HFFc6 (cell line): ENCODE results near the gene OR8G5. TPM values are rescaled to one million over a fixed set of nuclear protein-coding genes. Genes with fewer than 3 reads are reported as not detected.

Experiments
- DNase-seq: peaks from one replicate; pipeline ENCODE4 v3.0.0-alpha.2; 2018
- H3K27ac Mint-ChIP-seq: 2 replicates; pipeline ENCODE4 v1.8.0; 2020; ENCODE audit warnings: mild to moderate bottlenecking, mixed read lengths
- H3K27me3 Mint-ChIP-seq: 2 replicates; pipeline ENCODE4 v1.8.0; 2021; ENCODE audit warnings: mild to moderate bottlenecking, moderate library complexity, mixed read lengths; ENCODE audit not compliant: insufficient read depth
- H3K36me3 Mint-ChIP-seq: 2 replicates; pipeline ENCODE4 v1.8.0; 2021; ENCODE audit warnings: low read depth, mixed read lengths
- H3K4me1 Mint-ChIP-seq: 2 replicates; pipeline ENCODE4 v1.8.0; 2020; ENCODE audit warnings: low read depth, mixed read lengths
- H3K4me3 Mint-ChIP-seq: 2 replicates; pipeline ENCODE4 v1.8.0; 2020; ENCODE audit warnings: mild to moderate bottlenecking, moderate library complexity, mixed read lengths
- H3K9me3 Mint-ChIP-seq: 2 replicates; pipeline ENCODE4 v1.8.0; 2020; ENCODE audit warnings: mild to moderate bottlenecking, mixed read lengths
- total RNA-seq, 6 experiments: library from RNA; stranded (reverse); fragmentation: NEBNext Ultra II Directional; extraction: Animal tissue kit (Norgen Biotek cat#: 25700); gene quantifications; 2 replicates in 1 of 6; 3 replicates in 5 of 6; pipeline ENCODE4 v1.2.3, GENCODE V29; 2021
- TF ChIP-seq, protein P1 (sequence below): fragments of 200-600 bp; sonication (generic); IDR thresholded peaks from 2 replicates; pipeline ENCODE4 v1.5.0; 2021; ENCODE audit warnings: antibody characterized with exemption, mild to moderate bottlenecking

OR8G5 gene
- total RNA-seq, 6 experiments from 2014 or later = not detected

DNA sequence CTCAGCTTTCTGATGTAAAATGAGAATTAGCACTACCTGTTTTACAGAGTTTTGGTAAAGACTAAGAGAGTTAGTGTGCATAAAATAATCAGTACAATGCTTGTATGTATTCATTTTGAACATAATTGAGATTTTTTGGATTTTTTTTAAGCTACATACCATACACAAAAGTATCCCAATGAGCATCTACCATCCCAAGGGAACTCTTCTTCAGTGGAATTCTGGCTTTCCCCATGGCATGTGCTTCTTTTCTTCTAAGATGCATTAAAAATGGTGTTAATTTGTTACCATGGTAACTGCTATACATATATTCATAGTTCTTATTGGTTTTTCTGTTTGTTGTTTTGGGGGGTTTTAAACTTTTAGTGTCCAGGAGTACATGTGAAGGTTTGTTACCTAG is 39.8 kb downstream of the OR8G5 start:
- TF ChIP-seq, protein P1, sequence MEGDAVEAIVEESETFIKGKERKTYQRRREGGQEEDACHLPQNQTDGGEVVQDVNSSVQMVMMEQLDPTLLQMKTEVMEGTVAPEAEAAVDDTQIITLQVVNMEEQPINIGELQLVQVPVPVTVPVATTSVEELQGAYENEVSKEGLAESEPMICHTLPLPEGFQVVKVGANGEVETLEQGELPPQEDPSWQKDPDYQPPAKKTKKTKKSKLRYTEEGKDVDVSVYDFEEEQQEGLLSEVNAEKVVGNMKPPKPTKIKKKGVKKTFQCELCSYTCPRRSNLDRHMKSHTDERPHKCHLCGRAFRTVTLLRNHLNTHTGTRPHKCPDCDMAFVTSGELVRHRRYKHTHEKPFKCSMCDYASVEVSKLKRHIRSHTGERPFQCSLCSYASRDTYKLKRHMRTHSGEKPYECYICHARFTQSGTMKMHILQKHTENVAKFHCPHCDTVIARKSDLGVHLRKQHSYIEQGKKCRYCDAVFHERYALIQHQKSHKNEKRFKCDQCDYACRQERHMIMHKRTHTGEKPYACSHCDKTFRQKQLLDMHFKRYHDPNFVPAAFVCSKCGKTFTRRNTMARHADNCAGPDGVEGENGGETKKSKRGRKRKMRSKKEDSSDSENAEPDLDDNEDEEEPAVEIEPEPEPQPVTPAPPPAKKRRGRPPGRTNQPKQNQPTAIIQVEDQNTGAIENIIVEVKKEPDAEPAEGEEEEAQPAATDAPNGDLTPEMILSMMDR = no peak
- no peak overlapping the region for H3K4me3 Mint-ChIP-seq
- H3K27me3 Mint-ChIP-seq = no peaks in the 10 kb centered on the region
- H3K4me1 Mint-ChIP-seq = no peaks in the 10 kb centered on the region
- peaks cover 23% of the 10 kb centered on the region for H3K9me3 Mint-ChIP-seq
- no peaks in the 10 kb centered on the region for H3K36me3 Mint-ChIP-seq
- DNase-seq = no peak
- no peak overlapping the region for H3K27ac Mint-ChIP-seq

DNA sequence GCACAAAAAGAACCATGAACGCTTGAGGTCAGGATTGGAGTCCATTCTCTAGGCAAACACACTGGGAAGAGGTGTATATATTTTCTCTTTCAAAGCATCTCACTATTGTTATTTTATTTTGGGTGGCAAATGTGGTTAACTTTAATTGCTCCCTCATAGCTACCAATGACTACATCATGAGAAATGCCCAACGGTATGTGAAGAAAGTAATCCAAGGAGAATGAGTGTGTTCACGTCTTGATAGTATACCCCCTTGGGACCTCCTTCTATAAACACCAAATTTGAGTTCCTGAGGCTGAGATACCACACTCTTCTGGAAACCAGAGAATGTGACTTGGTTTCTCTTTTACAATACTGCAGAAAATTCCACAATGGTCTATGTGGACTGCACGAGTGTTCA is 41.7 kb downstream of the OR8G5 start:
- H3K27me3 Mint-ChIP-seq = no peaks in the 10 kb centered on the region
- no peak for DNase-seq
- TF ChIP-seq, protein P1 = no peak
- H3K9me3 Mint-ChIP-seq = peaks cover 11% of the 10 kb centered on the region
- no peak overlapping the region for H3K4me3 Mint-ChIP-seq
- H3K27ac Mint-ChIP-seq = no peak overlapping the region
- H3K4me1 Mint-ChIP-seq = no peaks in the 10 kb centered on the region
- no peaks in the 10 kb centered on the region for H3K36me3 Mint-ChIP-seq

DNA sequence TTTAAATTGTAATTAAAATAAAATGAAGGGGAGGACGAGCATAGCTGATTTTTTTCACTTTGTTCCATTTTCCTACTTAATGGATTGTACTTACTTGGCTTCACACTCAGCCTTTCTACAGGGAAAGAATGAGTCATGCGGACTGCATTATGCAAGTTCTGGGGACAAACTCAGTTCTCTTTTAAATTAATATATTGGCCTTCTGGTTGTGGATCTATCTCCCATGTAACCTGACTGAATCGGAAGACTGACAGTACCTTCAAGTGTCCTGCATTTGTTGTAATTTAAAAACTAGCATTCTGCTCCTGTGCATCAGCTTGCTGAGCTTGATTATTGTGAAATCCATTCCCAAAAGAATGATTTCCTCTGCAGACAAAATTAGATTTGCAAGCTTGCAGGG is 45.4 kb downstream of the OR8G5 start:
- Mint-ChIP-seq H3K36me3 (no peaks in the 10 kb centered on the region), H3K9me3 (peaks cover 11% of the 10 kb centered on the region), H3K4me3 (no peak overlapping the region), H3K27me3 (no peaks in the 10 kb centered on the region), H3K4me1 (no peaks in the 10 kb centered on the region), H3K27ac (no peak overlapping the region)
- no peak for DNase-seq
- TF ChIP-seq, protein P1 = no peak

DNA sequence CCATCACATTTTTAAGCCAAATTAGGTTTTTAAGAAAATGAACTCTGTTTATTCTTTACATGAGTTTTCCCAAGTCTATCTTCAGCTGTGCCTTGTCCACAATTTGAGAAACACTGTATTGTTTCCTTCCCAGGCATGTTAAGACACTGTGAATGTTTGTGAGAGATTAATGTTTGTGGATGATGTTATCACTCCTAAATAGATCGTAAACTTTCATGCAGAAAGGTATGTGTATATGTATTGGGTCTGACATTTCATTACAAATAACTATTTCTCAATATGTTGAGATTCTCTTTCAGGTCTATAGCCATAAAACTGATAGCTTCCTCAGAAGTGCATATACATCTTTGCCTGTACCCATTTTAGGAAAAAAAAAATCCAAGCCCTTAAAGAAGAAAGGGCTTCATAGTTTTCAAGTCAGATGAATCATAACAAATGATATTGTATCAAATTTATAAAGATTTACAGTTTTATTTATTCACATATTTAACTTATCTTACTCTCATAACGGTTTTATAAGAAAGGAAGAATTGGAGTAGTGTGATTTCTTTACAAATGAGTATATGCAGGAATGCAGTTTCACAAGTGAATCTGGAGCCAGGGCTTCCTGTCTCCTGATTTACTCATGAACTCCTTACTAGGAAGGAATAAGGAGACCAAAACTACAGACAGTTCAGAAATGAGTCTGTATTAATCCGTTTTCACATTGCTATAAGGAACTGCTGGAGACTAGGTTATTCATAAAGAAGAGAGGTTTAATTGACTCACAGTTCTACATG is 46.4 kb downstream of the OR8G5 start:
- Mint-ChIP-seq H3K9me3 (peaks cover 16% of the 10 kb centered on the region), H3K27me3 (no peaks in the 10 kb centered on the region), H3K27ac (no peak overlapping the region), H3K36me3 (no peaks in the 10 kb centered on the region), H3K4me3 (no peak overlapping the region), H3K4me1 (no peaks in the 10 kb centered on the region)
- no peak for DNase-seq
- TF ChIP-seq, protein P1 = no peak

DNA sequence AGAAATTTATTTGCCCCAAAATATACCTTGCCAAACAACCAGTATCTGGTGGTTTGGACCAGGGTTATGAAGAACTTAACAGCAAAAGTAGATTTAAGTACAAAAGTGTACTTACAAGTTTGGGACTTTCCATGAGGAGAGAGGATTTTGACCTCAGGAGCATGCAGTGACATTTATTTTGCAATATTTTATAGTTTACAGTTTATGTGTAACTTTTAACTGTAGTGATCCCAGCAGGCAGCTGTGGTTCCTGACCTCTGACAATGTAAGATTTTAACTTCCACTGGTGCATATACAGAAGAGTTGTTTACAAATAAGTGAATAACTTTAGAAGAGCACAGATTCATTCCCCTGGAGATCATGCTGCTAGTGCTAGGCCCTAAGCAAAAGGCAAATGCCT is 50.9 kb downstream of the OR8G5 start:
- Mint-ChIP-seq H3K36me3 (no peaks in the 10 kb centered on the region), H3K4me3 (no peak overlapping the region), H3K9me3 (peaks cover 34% of the 10 kb centered on the region), H3K27me3 (no peaks in the 10 kb centered on the region), H3K27ac (no peak overlapping the region), H3K4me1 (no peaks in the 10 kb centered on the region)
- TF ChIP-seq, protein P1 = no peak
- no peak for DNase-seq
